ENCODE measurements around the gene POLRMT. TPM values are rescaled to one million over a fixed set of nuclear protein-coding genes. Genes with fewer than 3 reads are reported as not detected.
"Not testable (repeated sequence)": the region's sequence is repeated elsewhere in the genome, so short reads cannot be mapped to it uniquely, and the experiment has no call there.

POLRMT gene
- total RNA-seq, 1 donor, result 25.5 TPM

GRCh38 chr19:623175-623916, 10.0 kb downstream of the POLRMT start:
- H3K4me3 ChIP-seq (ENCODE audit: low read depth, low read length), result no peak overlapping the region
- DNase-seq (ENCODE audit: low read depth), result no peak
- no peak for TF ChIP-seq CTCF (IDR thresholded peaks at IDR 0.05; ENCODE audit: insufficient read depth, low read depth, low read length)

- DNase-seq (ENCODE audit: low read depth), result no peak
- TF ChIP-seq CTCF (IDR thresholded peaks at IDR 0.05; ENCODE audit: insufficient read depth, low read depth, low read length), result no peak
- H3K4me3 ChIP-seq (ENCODE audit: low read depth, low read length), result no peak overlapping the region
Measured at GRCh38 chr19:622666-623065, 10.7 kb downstream of the POLRMT start.

GRCh38 chr19:621819-622218, 11.5 kb downstream of the POLRMT start:
- no peak for TF ChIP-seq CTCF (IDR thresholded peaks at IDR 0.05; ENCODE audit: insufficient read depth, low read depth, low read length)
- no peak overlapping the region for H3K4me3 ChIP-seq (ENCODE audit: low read depth, low read length)
- no peak for DNase-seq (ENCODE audit: low read depth)

- DNase-seq (ENCODE audit: low read depth); H3K4me3 ChIP-seq (ENCODE audit: low read depth, low read length): not testable (repeated sequence)
Measured at GRCh38 chr19:621191-621590, 12.1 kb downstream of the POLRMT start.

- no peak for TF ChIP-seq CTCF (IDR thresholded peaks at IDR 0.05; ENCODE audit: insufficient read depth, low read depth, low read length)
- no peak overlapping the region for H3K4me3 ChIP-seq (ENCODE audit: low read depth, low read length)
- DNase-seq (ENCODE audit: low read depth), result no peak
Measured at GRCh38 chr19:620166-620862, 13.0 kb downstream of the POLRMT start.

GRCh38 chr19:619286-620002, 13.9 kb downstream of the POLRMT start:
- no peak overlapping the region for H3K4me3 ChIP-seq (ENCODE audit: low read depth, low read length)
- no peak for DNase-seq (ENCODE audit: low read depth)
- no peak for TF ChIP-seq CTCF (IDR thresholded peaks at IDR 0.05; ENCODE audit: insufficient read depth, low read depth, low read length)

GRCh38 chr19:618674-619285, 14.6 kb downstream of the POLRMT start:
- H3K4me3 ChIP-seq (ENCODE audit: low read depth, low read length), result no peak overlapping the region
- TF ChIP-seq CTCF (IDR thresholded peaks at IDR 0.05; ENCODE audit: insufficient read depth, low read depth, low read length), result no peak
- no peak for DNase-seq (ENCODE audit: low read depth)

All from fibroblast of villous mesenchyme (primary cell).